Superior temporal gyrus (tissue), 1 donor: ENCODE results near the gene EXOC8.
"Not testable (repeated sequence)": the region's sequence is repeated elsewhere in the genome, so short reads cannot be mapped to it uniquely, and the experiment has no call there.

Experiments
- DNase-seq: peaks from one replicate; pipeline ENCODE4 v3.0.0-alpha.2; 2016; ENCODE audit errors: extremely low spot score

Gene EXOC8

GRCh38 chr1:231354330-231355020 lies 16.8 kb upstream of the EXOC8 start:
- no peak for DNase-seq

GRCh38 chr1:231353086-231353485 lies 15.4 kb upstream of the EXOC8 start:
- no peak for DNase-seq

- no peak for DNase-seq
These were observed 14.2 kb upstream of the EXOC8 start for GRCh38 chr1:231351816-231352215.

- DNase-seq = not testable (repeated sequence)
These were observed 11.2 kb upstream of the EXOC8 start for GRCh38 chr1:231348856-231349255.

- no peak for DNase-seq
These were observed 10.8 kb upstream of the EXOC8 start for GRCh38 chr1:231348442-231348841.

- no peak for DNase-seq
These were observed 10.3 kb upstream of the EXOC8 start for GRCh38 chr1:231347961-231348360.

- no peak for DNase-seq
These were observed 2.8 kb upstream of the EXOC8 start for GRCh38 chr1:231340328-231341013.

GRCh38 chr1:231338270-231339128 lies 847 bp upstream of the EXOC8 start, which contains the start of gene SPRTN:
Gene SPRTN, plus strand, starts transcription at chr1:231338293. Its CDS starts 91 bp downstream, at chr1:231338384.
- DNase-seq = peak; percentile 16

- peak; percentile 8 for DNase-seq
These were observed 595 bp downstream of the EXOC8 start for GRCh38 chr1:231337043-231337471.

GRCh38 chr1:231335663-231336602 lies 1.7 kb downstream of the EXOC8 start:
- no peak for DNase-seq

- no peak for DNase-seq
These were observed 2.7 kb downstream of the EXOC8 start for GRCh38 chr1:231334952-231335351.

GRCh38 chr1:231334079-231334666 lies 3.5 kb downstream of the EXOC8 start:
- DNase-seq = no peak

- no peak for DNase-seq
These were observed 4.9 kb downstream of the EXOC8 start for GRCh38 chr1:231332761-231333160.

- DNase-seq = no peak
These were observed 8.2 kb downstream of the EXOC8 start for GRCh38 chr1:231329483-231329882.

GRCh38 chr1:231327617-231328016 lies 10.0 kb downstream of the EXOC8 start:
- no peak for DNase-seq

- DNase-seq = no peak
These were observed 11.4 kb downstream of the EXOC8 start for GRCh38 chr1:231326248-231326647.

- DNase-seq = no peak
These were observed 13.0 kb downstream of the EXOC8 start for GRCh38 chr1:231324660-231325059.

GRCh38 chr1:231322880-231323530 lies 14.6 kb downstream of the EXOC8 start:
- no peak for DNase-seq

GRCh38 chr1:231319080-231319479 lies 18.6 kb downstream of the EXOC8 start:
- no peak for DNase-seq

GRCh38 chr1:231318568-231318967 lies 19.1 kb downstream of the EXOC8 start:
- no peak for DNase-seq
